PFSK-1 (cell line): ENCODE data around the gene OGA.

Source experiments
- POLR2AphosphoS5 ChIP-seq: IDR thresholded peaks from 2 replicates; pipeline ENCODE4 v1.6.1; 2012; ENCODE audit warnings: low read depth, mild to moderate bottlenecking, control low read depth, low read length, moderate library complexity
- REST ChIP-seq, 2 experiments: IDR thresholded peaks; 2 replicates each; pipeline versions ENCODE4 v1.6.1 to v1.8.0; 2011 to 2012; ENCODE audit warnings: low read depth in 2 of 2, low read length in 2 of 2, control low read depth in 1 of 2, inconsistent platforms in 1 of 2, mild to moderate bottlenecking in 1 of 2, moderate library complexity in 1 of 2; ENCODE audit not compliant: insufficient read depth in 1 of 2

DNA sequence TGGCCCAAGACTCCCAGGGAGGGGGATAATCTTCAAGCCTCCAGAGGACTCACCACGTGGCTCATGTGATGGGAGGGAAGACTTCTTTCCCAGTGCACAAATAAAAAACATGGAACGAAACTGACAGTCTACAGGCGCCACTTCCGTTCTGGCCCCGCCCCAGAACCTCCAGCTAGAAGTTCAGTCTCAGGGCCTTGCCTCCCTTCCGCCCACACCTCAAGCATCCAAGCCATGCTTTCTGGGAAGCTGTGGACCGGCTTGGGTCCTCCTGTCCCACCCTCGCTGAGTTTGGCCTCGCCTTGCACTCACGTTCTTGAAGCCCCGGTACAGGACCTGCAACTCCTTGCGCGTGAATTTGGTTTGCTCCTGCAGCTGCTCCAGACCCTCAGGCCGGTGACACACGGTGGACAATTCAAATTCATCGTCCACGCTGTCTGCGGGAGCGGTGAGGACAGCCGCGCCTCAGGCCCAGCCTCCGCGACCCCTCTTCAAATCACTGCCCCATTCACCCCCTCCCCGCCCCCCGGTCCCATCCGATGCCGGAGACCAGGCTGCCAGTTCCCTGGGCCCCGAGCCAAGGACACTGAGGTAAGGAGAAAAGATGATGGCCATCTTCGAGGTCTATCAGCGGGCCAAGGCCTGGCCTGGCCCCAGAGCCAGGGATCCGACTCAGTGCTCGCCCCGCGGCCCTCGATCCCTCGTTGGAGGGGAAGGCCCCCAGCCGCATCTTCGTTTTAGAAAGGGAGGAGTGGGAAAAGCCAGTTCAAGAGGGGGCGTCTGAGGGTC is 10.7 kb upstream of the OGA start:
- TF ChIP-seq POLR2AphosphoS5 (no peak), REST (IDR thresholded peaks at IDR 0.05; ENCODE audit: insufficient read depth in 1 of 2, low read depth in 2 of 2, low read length in 2 of 2) (no peak)
